ENCODE results near the gene ZNF672. TPM values are rescaled to one million over a fixed set of nuclear protein-coding genes. Genes with fewer than 3 reads are reported as not detected.

ZNF672 gene
- total RNA-seq, 1 experiment from 2014 or later, result 27.6 TPM

DNA sequence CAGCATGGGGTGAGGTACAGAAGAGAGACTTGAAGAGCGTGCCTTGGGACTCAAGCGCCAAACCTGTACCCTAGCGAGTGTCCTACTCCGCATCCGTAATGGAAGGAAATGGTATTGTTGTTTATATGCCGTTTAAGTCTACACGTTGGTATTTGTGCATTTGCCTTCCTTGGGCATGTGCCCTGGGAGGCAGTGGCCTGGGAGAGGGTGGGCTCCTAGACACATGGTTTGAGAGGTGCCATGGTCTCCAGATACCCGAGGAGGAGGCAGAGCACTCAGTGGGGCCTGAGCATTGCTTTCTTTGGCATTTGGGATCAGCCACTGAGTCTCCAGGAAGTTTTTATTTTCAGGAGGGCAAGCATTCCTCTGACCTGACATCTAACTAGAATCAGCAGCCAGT, 6.5 kb downstream of the ZNF672 start:
- Histone ChIP-seq H3K79me2 (ENCODE audit: insufficient read depth, low read length) (peaks cover 32% of the 10 kb centered on the region), H3K36me3 (ENCODE audit: control insufficient read depth in 1 of 2, insufficient read depth in 2 of 2, low read length in 2 of 2) (peaks cover 8 to 9% of the 10 kb centered on the region in 2 experiments; a peak in 3 of 4 replicates), H3K27me3 (ENCODE audit: insufficient read depth, low read length) (no peaks in the 10 kb centered on the region), H3K9me3 (ENCODE audit: control insufficient read depth in 1 of 2, insufficient read depth in 1 of 2, low read depth in 1 of 2, low read length in 2 of 2) (no peaks in the 10 kb centered on the region), H3K4me1 (ENCODE audit: control insufficient read depth in 1 of 2, insufficient read depth in 2 of 2, low read length in 2 of 2) (peaks cover 0 to 4% of the 10 kb centered on the region in 2 experiments; a peak in 3 of 4 replicates), H3K4me2 (ENCODE audit: low read length) (no peak overlapping the region), H3K9me2 (ENCODE audit: insufficient read depth) (no peaks in the 10 kb centered on the region), H2AFZ (ENCODE audit: low read depth, low read length, poor library complexity, severe bottlenecking) (no peak overlapping the region), H3K27ac (ENCODE audit: low read depth, low read length) (no peak overlapping the region), H4K20me1 (ENCODE audit: insufficient read depth) (no peaks in the 10 kb centered on the region), H3K4me3 (replicated peaks in 1 of 2; ENCODE audit: low read depth in 1 of 2, low read length in 2 of 2) (no peak overlapping the region), H3K9ac (ENCODE audit: low read length) (no peak overlapping the region)
- BruUV-seq (replicated peaks), result no TSS peak
- intact Hi-C loops (cut with micrococcal nuclease), result no loop called here
- ChIA-PET POLR2A (no interaction called here), CTCF (interaction anchor here (0.9 kb wide), 1 partner anchor 14 kb away, joined by 3 read pairs; the partner anchor contains the start of gene ZNF692), RAD21 (ENCODE audit: low non-redundant PET in 1 of 2, low total read pairs in 2 of 2, uncharacterized antibody in 2 of 2, unreplicated experiment in 2 of 2) (no interaction called here)
- no peak for ATAC-seq
- no peak for TF ChIP-seq POLR2AphosphoS5 (IDR thresholded peaks at IDR 0.05; ENCODE audit: low read depth, low read length)
- no peak for TF ChIP-seq POLR2A (IDR thresholded peaks at IDR 0.05; ENCODE audit: borderline replicate concordance, extremely low read depth, insufficient read depth, insufficient read length)
- no peak for DNase-seq (ENCODE audit: low read depth, low spot score)

DNA sequence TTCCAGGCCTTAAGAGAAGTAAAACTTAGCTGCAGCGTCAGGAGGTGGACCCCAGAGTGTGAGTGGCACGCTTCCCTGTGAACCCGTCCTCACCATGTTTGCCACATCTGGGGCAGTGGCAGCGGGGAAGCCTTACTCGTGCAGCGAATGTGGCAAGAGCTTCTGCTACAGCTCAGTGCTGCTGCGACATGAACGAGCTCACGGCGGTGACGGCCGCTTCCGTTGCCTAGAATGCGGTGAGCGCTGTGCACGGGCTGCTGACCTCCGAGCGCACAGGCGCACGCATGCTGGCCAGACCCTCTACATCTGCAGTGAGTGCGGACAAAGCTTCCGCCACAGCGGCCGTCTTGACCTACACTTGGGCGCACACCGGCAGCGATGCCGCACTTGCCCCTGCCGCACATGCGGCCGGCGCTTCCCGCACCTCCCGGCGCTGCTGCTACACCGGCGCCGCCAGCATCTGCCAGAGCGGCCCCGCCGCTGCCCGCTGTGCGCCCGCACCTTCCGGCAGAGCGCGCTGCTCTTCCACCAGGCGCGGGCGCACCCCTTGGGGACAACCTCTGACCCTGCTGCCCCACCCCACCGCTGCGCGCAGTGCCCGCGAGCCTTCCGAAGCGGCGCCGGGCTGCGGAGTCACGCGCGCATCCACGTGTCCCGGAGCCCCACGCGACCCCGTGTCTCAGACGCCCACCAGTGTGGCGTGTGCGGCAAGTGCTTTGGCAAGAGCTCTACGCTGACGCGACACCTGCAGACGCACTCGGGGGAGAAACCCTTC, 9.3 kb downstream of the ZNF672 start:
- intact Hi-C loops (cut with micrococcal nuclease), result no loop called here
- no peaks in the 10 kb centered on the region for H3K9me3 ChIP-seq (ENCODE audit: control insufficient read depth in 1 of 2, insufficient read depth in 1 of 2, low read depth in 1 of 2, low read length in 2 of 2)
- DNase-seq (ENCODE audit: low read depth, low spot score) (no peak), ATAC-seq (no peak)
- H3K27ac ChIP-seq (ENCODE audit: low read depth, low read length), result no peak overlapping the region
- no peak overlapping the region for H2AFZ ChIP-seq (ENCODE audit: low read depth, low read length, poor library complexity, severe bottlenecking)
- no peak overlapping the region for H3K4me2 ChIP-seq (ENCODE audit: low read length)
- H3K79me2 ChIP-seq (ENCODE audit: insufficient read depth, low read length), result peaks cover 10% of the 10 kb centered on the region; the same call in 1 of the 2 replicates
- H3K9ac ChIP-seq (ENCODE audit: low read length), result no peak overlapping the region
- TF ChIP-seq FOSL1 (IDR thresholded peaks at IDR 0.05; ENCODE audit: low read depth), result no peak
- TF ChIP-seq, protein P1, sequence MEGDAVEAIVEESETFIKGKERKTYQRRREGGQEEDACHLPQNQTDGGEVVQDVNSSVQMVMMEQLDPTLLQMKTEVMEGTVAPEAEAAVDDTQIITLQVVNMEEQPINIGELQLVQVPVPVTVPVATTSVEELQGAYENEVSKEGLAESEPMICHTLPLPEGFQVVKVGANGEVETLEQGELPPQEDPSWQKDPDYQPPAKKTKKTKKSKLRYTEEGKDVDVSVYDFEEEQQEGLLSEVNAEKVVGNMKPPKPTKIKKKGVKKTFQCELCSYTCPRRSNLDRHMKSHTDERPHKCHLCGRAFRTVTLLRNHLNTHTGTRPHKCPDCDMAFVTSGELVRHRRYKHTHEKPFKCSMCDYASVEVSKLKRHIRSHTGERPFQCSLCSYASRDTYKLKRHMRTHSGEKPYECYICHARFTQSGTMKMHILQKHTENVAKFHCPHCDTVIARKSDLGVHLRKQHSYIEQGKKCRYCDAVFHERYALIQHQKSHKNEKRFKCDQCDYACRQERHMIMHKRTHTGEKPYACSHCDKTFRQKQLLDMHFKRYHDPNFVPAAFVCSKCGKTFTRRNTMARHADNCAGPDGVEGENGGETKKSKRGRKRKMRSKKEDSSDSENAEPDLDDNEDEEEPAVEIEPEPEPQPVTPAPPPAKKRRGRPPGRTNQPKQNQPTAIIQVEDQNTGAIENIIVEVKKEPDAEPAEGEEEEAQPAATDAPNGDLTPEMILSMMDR (IDR thresholded peaks at IDR 0.05 in 2 of 3, conservative IDR thresholded peaks at IDR 0.05 in 1 of 3; ENCODE audit: borderline replicate concordance in 1 of 3, insufficient read depth in 1 of 3, low read depth in 2 of 3, low read length in 2 of 3), result no peak
- TF ChIP-seq EGR1 (IDR thresholded peaks at IDR 0.05; ENCODE audit: low read depth), result no peak
- RAD21 ChIA-PET (ENCODE audit: low non-redundant PET in 1 of 2, low total read pairs in 2 of 2, uncharacterized antibody in 2 of 2, unreplicated experiment in 2 of 2), result no interaction called here
- H3K36me3 ChIP-seq (ENCODE audit: control insufficient read depth in 1 of 2, insufficient read depth in 2 of 2, low read length in 2 of 2), result peaks cover 8 to 20% of the 10 kb centered on the region in 2 experiments; a peak in 3 of 4 replicates
- BruUV-seq (replicated peaks), result no TSS peak
- H3K4me3 ChIP-seq (replicated peaks in 1 of 2; ENCODE audit: low read depth in 1 of 2, low read length in 2 of 2), result no peak overlapping the region
- H3K27me3 ChIP-seq (ENCODE audit: insufficient read depth, low read length), result no peaks in the 10 kb centered on the region
- CTCF ChIA-PET, result no interaction called here
- POLR2A ChIA-PET, result interaction anchor here (0.8 to 1.2 kb wide), 2 partner anchors 10 to 11 kb away, joined by 3 read pairs; partner anchors contain the start of genes ZNF672 and ZNF692
- no peaks in the 10 kb centered on the region for H3K9me2 ChIP-seq (ENCODE audit: insufficient read depth)
- no peaks in the 10 kb centered on the region for H3K4me1 ChIP-seq (ENCODE audit: control insufficient read depth in 1 of 2, insufficient read depth in 2 of 2, low read length in 2 of 2)
- H4K20me1 ChIP-seq (ENCODE audit: insufficient read depth), result no peaks in the 10 kb centered on the region
